T47D (cell line): ENCODE results near the gene SLC24A4.
A peak's percentile ranks its signal among the peaks of the same experiment; 100 is the strongest.

Experiments
- DNase-seq, 2 experiments: peaks; one replicate each; pipeline versions ENCODE4 v3.0.0 to v3.0.0-alpha.2; 2011 to 2012; ENCODE audit warnings: low read depth in 1 of 2, low spot score in 1 of 2
- JUND ChIP-seq: IDR thresholded peaks from 2 replicates; pipeline ENCODE4 v1.6.1; 2012; ENCODE audit warnings: low read depth
- in situ Hi-C: cut with HindIII; loops from 2 replicates; pipeline ENCODE4 v1.10.0; 2016; ENCODE audit warnings: low sequenced_read_pairs, low pct_unique_long_range_greater_than_20kb

SLC24A4 gene

DNA sequence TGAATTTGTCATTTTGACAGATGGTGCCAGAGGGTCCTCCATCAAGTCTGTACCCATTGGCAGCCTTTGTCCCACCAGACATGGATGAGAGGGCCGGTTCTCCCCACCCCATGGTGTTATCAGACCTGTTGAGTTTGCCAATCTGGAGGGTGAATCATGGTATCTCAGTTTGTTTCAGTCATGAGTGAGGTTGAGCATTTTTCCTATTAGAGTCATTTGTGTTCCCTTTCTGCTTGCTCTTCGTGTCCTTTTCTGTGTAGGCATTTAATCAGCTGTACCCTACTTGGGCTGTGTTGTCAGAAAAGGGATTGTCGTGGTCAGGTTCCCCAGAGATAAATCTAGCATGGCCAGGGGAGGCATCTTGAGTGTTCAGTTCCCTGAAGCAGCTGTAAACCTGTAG is 30.5 kb downstream of the SLC24A4 start:
- no peak for DNase-seq
- in situ Hi-C loops = no loop called here
- no peak for TF ChIP-seq JUND

DNA sequence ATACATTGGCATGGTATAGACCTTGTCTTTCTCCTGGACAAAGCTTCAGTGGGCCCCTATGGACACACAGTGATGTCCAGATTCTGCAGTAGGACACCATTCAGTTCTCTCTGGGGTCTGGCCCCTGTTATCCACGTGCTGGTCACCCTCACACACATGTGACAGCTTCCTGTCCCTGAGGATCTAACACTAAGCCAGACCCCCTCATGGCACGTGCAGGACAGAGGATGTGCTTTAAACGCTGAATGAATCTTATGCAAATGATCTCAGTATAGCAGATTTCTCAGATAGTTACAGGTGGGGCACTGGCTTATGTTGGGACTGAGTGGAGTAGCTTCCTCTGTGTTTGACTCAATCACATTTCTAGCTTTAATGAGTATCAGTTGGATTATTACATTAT is 33.7 kb downstream of the SLC24A4 start:
- no peak for DNase-seq
- TF ChIP-seq JUND = no peak
- in situ Hi-C loops = no loop called here

DNA sequence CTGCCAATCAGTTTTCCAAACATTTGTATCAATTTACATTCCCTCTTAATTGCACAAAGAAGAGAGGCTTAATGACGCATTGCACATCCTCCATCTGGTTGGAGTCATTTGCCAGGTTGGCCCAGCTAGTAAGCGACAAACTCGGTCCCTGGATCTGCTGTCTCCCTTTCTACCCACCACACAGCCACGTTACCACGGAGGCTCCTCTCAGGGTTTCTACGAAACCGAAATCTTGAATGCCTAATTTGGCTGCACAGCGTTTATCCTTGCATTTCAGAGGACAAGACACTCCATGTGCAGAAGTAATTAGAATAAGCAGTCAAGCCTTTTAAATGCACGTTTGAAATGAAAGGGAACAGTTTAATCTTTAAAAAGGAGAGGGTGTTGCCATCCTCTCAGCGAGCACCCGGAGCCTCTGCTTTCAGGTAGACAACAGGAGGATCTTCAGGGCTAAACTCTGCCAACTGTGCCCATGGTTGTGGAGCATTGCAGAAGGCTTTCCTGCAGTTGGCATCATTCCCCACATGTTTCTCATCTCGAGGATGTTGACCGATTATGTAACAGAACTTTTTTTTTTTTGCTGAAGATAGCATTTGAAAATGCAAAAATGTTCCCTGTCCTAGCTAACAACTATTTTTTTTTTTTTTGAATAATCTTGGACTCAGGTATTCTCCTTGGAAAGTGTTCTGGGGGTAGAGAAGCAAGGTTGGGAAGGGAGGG is 37.8 kb downstream of the SLC24A4 start:
- no peak for DNase-seq
- in situ Hi-C loops = no loop called here
- TF ChIP-seq JUND = no peak

DNA sequence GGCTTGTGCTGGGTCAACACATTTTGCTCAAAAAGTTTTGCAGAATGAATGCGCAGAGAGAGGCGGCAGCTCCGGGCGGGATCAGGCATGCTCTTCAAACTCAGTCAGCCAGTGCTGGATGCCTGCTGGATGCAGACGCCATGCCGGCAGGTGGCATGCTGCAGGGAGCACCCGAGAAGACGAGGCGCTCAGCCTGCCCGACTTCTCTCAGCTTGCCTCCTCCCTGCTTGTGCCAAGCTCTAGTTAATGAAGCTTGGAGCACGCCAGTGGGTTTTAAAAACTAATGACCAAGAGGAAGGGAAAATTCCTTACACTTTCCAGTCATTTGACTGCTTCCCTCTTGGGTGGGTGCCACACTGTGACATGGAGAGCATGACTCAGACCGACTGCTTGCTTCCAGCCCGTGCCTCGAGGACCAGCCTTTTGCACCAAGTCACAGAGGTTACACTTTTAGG is 39.8 kb downstream of the SLC24A4 start:
- peak in 1 of 2 experiments; percentile 42 for DNase-seq
- in situ Hi-C loops = no loop called here
- TF ChIP-seq JUND = no peak

DNA sequence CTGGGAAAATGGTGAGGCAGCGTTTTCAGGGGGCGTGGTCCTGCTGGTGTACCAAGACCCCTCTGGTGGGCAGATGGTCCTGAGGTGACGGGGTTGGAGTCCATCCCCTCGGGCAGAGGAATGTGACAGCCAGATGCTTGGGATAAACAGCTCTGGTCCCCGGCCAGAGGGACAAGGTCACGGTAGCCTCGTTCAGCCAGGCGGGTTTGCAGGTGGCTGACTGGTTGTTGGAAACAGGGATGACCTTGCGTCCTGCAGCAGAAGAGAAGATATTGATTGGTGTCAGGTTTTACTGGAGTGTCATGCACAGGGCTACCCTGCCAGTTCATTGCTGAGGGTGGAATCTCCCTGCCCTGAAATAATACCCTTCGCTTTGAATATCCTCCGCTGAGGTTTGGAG is 43.3 kb downstream of the SLC24A4 start:
- TF ChIP-seq JUND = no peak
- in situ Hi-C loops = no loop called here
- DNase-seq = no peak

DNA sequence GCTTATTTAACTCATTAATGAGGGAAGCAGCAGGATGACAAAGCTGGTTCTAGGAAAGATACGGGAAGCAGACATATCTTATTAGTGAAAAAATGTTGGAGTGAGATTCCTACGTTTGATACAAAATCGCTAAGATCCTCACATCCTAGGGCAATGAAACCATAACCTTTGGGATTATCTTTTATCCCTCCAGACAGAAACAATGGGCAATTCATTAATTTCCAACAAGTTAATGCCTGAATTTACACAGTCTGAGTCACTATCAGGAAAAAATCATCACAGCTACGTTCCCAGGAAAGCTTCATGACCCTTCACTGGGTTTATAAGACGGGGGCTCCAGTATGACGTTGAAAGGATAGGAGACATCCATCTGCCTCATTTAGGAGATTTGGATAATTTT is 45.0 kb downstream of the SLC24A4 start:
- no peak for DNase-seq
- in situ Hi-C loops = no loop called here
- TF ChIP-seq JUND = no peak

DNA sequence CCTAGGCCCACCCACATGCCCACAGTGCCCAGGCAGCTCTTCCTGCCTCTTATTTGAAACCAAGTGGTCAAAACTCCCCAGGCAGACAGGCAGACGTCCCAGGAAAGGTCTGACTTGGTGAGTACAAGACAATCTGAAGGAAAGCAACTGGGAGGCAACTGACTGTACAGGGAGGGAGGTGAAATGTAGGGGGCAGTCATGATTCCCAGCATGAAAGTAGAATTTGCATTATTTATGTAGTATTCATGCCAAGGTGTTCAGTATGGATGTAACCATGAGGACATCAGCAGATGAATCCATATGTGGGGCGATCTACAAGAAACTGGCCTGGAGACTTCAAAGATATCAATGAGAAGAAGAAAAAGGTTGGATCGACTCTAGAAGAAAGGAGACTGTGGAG is 46.1 kb downstream of the SLC24A4 start:
- no peak for DNase-seq
- no peak for TF ChIP-seq JUND
- in situ Hi-C loops = no loop called here

DNA sequence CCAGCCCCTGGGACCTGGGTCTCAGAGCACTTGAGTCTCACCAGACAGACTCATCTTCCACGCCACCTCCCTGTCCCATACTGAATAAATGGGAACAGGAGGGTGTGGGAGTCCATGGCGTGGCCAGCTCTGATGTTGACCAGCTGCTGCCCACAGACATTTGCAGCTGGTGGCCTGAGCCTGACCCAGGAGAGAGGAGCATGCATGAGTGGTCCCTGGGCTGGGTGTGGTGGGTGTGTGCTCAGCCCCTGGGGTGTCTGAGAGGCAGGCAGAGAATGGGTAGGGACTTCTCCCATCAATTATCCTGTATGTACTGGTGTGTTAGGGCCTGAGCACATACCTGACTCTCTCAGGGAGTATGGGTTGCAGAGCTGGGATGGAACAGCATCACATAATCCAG is 49.3 kb downstream of the SLC24A4 start:
- in situ Hi-C loops = no loop called here
- no peak for TF ChIP-seq JUND
- DNase-seq = no peak

DNA sequence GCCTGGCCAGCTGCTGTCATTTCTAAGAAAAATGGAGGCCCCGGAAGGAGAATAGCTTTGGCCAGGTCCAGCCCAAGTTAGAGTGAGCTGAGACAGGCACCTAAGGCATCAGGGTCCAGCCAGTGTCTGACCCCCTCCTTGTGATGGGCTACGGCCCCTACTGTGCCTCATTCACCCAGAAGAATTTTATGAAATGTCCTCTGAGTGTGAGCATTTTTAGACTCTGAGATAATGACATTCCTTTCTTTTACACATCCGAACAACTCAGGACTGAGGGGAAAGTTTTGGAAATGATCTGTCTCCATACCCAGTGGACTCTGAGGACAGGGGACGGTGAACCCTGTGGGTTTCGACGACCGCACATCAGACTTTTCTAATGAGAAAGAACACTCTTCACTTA is 50.4 kb downstream of the SLC24A4 start:
- in situ Hi-C loops = no loop called here

DNA sequence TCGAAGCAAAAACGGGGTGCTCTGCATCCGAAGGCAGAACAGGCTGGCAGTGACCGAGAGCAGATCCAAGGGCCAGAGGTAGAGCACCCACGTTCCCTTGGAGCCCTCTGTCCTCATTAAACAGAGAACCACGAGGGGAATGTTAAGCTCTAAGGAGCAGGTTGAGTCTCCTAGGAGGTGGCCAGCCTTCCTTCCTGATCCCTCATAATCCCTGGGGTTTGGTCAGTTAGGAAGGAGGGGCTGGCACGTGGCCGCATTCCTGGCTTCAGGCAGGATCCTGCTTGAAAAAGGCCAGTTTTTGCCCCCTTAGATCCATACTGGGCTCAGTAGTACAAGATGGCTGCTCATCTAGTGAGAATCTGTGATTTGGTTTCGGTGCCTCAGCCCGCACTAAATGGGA is 57.2 kb downstream of the SLC24A4 start:
- in situ Hi-C loops = no loop called here
- DNase-seq = no peak
- no peak for TF ChIP-seq JUND

More for the DNA sequence above, 50.4 kb downstream of the SLC24A4 start:
- no peak for TF ChIP-seq JUND
- DNase-seq = no peak

DNA sequence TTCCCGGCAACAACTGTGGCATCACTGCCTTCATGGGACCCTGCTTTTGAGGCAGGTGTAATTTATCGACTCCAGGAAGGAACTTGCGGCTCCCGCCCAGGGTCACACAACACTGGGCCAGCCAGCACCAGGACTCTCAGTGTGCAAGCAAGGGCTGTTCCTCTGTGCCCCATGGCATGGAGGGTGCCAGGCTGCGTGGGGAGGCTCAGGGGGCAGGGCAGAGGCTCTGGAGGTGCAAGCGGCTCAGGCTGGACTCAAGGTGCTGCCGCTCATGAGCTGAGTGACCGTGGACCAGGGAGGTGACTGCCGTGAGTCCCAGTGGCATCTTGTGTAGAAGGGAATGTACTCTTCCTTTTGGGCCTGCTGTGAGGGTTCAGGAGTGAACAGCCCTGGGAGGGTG is 57.6 kb downstream of the SLC24A4 start:
- in situ Hi-C loops = no loop called here
- DNase-seq = no peak
- no peak for TF ChIP-seq JUND

DNA sequence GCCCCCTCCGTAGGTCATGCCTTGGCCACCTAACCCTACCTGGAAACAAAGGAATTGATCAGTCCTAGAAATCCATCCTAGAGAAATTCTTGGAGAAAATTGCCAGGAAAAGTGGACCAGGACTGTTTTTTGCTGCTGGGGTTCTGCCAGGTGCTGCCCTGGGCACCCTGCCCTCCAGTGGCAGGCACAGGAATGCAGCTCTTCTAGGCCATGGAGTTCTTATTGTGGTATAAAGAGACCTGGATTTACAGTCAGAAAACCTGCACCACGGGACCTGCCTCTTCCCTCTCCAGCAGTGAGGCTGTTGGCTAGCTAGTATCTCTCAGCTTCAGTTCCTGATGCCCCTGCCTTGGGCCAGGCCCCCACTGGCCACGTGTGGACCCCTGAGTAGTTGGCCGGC is 59.7 kb downstream of the SLC24A4 start:
- TF ChIP-seq JUND = no peak
- peak; percentile 63 to 69 for DNase-seq
- in situ Hi-C loops = no loop called here

DNA sequence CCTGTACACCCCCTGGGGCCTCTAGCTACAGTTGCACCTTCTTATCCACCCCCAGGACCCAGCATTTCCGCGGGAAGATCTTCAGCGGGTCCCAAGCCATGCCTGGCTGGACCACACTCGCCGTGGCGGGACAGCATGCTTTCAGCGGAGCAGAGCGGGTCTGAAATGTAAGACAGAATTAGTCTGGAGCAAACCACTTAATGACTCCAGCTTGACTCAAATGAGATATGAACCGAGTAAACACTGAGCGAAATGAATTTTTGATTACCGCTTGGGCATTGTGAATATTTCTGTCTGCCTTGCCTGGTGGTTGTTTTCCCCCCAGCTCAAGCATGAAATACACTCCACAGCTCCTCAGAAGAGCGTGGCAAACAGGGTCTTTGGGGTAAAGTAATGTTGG is 60.8 kb downstream of the SLC24A4 start:
- no peak for DNase-seq
- TF ChIP-seq JUND = no peak
- in situ Hi-C loops = no loop called here
